A673 (cell line): ENCODE data around the gene RASA3. TPM values are rescaled to one million over a fixed set of nuclear protein-coding genes. Genes with fewer than 3 reads are reported as not detected.

Source experiments
- BruUV-seq: library from RNA; stranded (reverse); fragments of 400-500 nt; replicated peaks from 2 replicates; lab custom pipeline; 2021; lab: Mats Ljungman, UMichigan
- CTCF ChIA-PET: fragments of 300-600 bp; sonication (Branson Sonifier 250); formaldehyde crosslinking; loops from one replicate; lab custom pipeline; 2022; ENCODE audit warnings: antibody characterized with exemption; lab: Charles Lee
- POLR2A ChIA-PET: fragments of 300-600 bp; sonication (Branson Sonifier 250); formaldehyde crosslinking; loops from one replicate; lab custom pipeline; 2022; ENCODE audit warnings: antibody characterized with exemption; ENCODE audit not compliant: low non-redundant PET; lab: Charles Lee
- DNase-seq: peaks from one replicate; pipeline ENCODE4 v3.0.0-alpha.2; 2015; ENCODE audit warnings: low spot score
- H3K27ac ChIP-seq: fragments of 200-600 bp; sonication (generic); 2 replicates; pipeline ENCODE4 v1.5.1; 2016; ENCODE audit warnings: mixed run types, low read depth, mild to moderate bottlenecking, mixed read lengths, antibody characterized with exemption, low read length; ENCODE audit not compliant: poor library complexity, severe bottlenecking
- H3K27me3 ChIP-seq: fragments of 200-600 bp; sonication (generic); replicated peaks from 2 replicates; pipeline ENCODE4 v1.6.1; 2017; ENCODE audit warnings: mixed run types, low read depth, mild to moderate bottlenecking, mixed read lengths, antibody characterized with exemption, low read length; ENCODE audit not compliant: insufficient read depth, poor library complexity
- H3K36me3 ChIP-seq: fragments of 200-600 bp; sonication (generic); 2 replicates; pipeline ENCODE4 v1.6.1; 2016; ENCODE audit warnings: mixed run types, mild to moderate bottlenecking, mixed read lengths, antibody characterized with exemption, low read length; ENCODE audit not compliant: insufficient read depth, poor library complexity, severe bottlenecking
- H3K4me1 ChIP-seq: fragments of 200-600 bp; sonication (generic); 2 replicates; pipeline ENCODE4 v1.6.1; 2017; ENCODE audit warnings: mixed run types, mild to moderate bottlenecking, mixed read lengths, antibody characterized with exemption, low read length; ENCODE audit not compliant: insufficient read depth, poor library complexity, severe bottlenecking
- H3K4me3 ChIP-seq: fragments of 200-600 bp; sonication (generic); 2 replicates; pipeline ENCODE4 v1.5.1; 2016; ENCODE audit warnings: low read depth, mixed run types, mild to moderate bottlenecking, mixed read lengths, low read length; ENCODE audit not compliant: poor library complexity, severe bottlenecking
- H3K9me3 ChIP-seq: fragments of 200-600 bp; sonication (generic); 2 replicates; pipeline ENCODE4 v1.6.1; 2016; ENCODE audit warnings: mixed run types, low read depth, mild to moderate bottlenecking, mixed read lengths, antibody characterized with exemption, low read length; ENCODE audit not compliant: poor library complexity, severe bottlenecking
- CTCF ChIP-seq: fragments of 300-800, 200-600 bp; sonication (generic); conservative IDR thresholded peaks from 2 replicates; pipeline ENCODE4 v1.5.1; 2017; ENCODE audit warnings: low read depth, mild to moderate bottlenecking, antibody characterized with exemption, low read length, moderate library complexity, mixed read lengths
- EZH2 ChIP-seq: fragments of 200-600 bp; sonication (generic); IDR thresholded peaks from 2 replicates; pipeline ENCODE4 v1.6.1; 2017; ENCODE audit warnings: borderline replicate concordance, low read depth, mild to moderate bottlenecking, mixed read lengths, antibody characterized with exemption, low read length; ENCODE audit not compliant: poor library complexity, severe bottlenecking
- intact Hi-C: fragments of 100-400 bp; cut with micrococcal nuclease; formaldehyde crosslinking; loops from one replicate; pipeline ENCODE4 v1.10.0; 2022; ENCODE audit not compliant: unreplicated experiment
- total RNA-seq: library from RNA; stranded (reverse); gene quantifications from 2 replicates; pipeline ENCODE4 v1.2.3, GENCODE V29; 2021

Gene RASA3
- total RNA-seq, 1 experiment from 2014 or later, result 22.1 TPM

- Histone ChIP-seq H3K27ac (no peak overlapping the region), H3K4me3 (no peak overlapping the region), H3K36me3 (no peaks in the 10 kb centered on the region), H3K4me1 (no peaks in the 10 kb centered on the region), H3K27me3 (no peaks in the 10 kb centered on the region), H3K9me3 (no peaks in the 10 kb centered on the region)
- DNase-seq, result no peak
- intact Hi-C loops, result no loop called here
- ChIA-PET CTCF (no interaction called here), POLR2A (no interaction called here)
- BruUV-seq, result no TSS peak
- no peak for TF ChIP-seq EZH2
- TF ChIP-seq CTCF, result no peak
Observed at GRCh38 chr13:114005206-114005724, 127.2 kb downstream of the RASA3 start.

- ChIA-PET CTCF (no interaction called here), POLR2A (no interaction called here)
- intact Hi-C loops, result no loop called here
- no peak for TF ChIP-seq CTCF
- no peak for TF ChIP-seq EZH2
- H3K9me3 ChIP-seq, result no peaks in the 10 kb centered on the region
- H3K4me3 ChIP-seq, result no peak overlapping the region
- no TSS peak for BruUV-seq
- no peak for DNase-seq
- no peaks in the 10 kb centered on the region for H3K36me3 ChIP-seq
- no peaks in the 10 kb centered on the region for H3K27me3 ChIP-seq
- no peak overlapping the region for H3K27ac ChIP-seq
- no peaks in the 10 kb centered on the region for H3K4me1 ChIP-seq
Observed at GRCh38 chr13:114004420-114005205, 127.8 kb downstream of the RASA3 start.

GRCh38 chr13:114002771-114003321 lies 129.6 kb downstream of the RASA3 start:
- ChIA-PET POLR2A (no interaction called here), CTCF (no interaction called here)
- H3K36me3 ChIP-seq, result no peaks in the 10 kb centered on the region
- no peak overlapping the region for H3K27ac ChIP-seq
- no peak overlapping the region for H3K4me3 ChIP-seq
- no peaks in the 10 kb centered on the region for H3K4me1 ChIP-seq
- TF ChIP-seq CTCF (no peak), EZH2 (no peak)
- DNase-seq, result no peak
- no TSS peak for BruUV-seq
- intact Hi-C loops, result no loop called here
- no peaks in the 10 kb centered on the region for H3K27me3 ChIP-seq
- H3K9me3 ChIP-seq, result no peaks in the 10 kb centered on the region
